ENCODE data around the gene CAMK2N2.

The CAMK2N2 gene

DNA sequence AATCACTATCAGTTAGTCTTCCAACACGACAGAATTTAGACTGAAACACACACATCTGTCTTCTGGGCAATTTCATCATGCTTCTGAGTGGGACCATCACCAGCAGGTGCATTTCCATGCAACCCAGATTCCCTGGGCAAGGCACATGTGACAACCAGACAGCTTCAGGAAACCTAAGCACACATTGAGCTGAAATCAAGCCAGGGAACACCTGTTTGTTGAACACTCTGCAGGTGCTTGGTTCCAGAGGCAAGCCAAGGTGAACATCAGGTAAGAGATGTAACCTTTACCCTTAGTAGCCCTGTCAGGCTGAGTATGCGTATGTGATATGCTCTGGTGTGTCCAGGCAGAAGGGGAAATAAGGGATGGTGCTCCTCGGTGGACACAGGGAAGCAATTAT lies 34.4 kb upstream of the CAMK2N2 start:
- H3K4me3 ChIP-seq (ENCODE audit: severe bottlenecking) = no peak overlapping the region
- no peak for DNase-seq (ENCODE audit: low spot score)
- no peaks in the 10 kb centered on the region for H3K27me3 ChIP-seq (ENCODE audit: insufficient read depth, poor library complexity, severe bottlenecking)

DNA sequence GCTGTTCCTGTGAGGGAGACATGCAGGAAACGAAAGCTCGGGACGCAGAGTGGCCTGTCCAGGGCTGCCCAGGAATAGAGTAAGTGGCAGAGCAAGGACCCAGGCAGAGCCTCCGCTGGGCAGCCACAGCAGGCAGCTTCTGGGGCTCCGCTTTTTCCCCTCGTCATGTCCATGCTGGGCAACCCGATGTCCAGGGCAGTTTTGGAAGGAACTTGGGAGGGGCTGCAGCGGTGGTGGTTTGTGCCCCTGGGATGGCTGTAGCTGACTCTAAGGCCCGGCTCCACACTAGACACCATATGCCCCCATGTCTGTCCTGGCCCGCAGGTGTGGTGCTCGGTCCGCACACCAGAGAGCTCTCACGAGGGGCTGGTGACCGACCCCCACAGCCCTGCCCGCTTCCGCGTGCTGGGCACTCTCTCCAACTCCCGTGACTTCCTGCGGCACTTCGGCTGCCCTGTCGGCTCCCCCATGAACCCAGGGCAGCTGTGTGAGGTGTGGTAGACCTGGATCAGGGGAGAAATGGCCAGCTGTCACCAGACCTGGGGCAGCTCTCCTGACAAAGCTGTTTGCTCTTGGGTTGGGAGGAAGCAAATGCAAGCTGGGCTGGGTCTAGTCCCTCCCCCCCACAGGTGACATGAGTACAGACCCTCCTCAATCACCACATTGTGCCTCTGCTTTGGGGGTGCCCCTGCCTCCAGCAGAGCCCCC lies 30.5 kb upstream of the CAMK2N2 start:
- no peak overlapping the region for H3K4me3 ChIP-seq (ENCODE audit: severe bottlenecking)
- ATAC-seq (ENCODE audit: low read depth) (no peak), DNase-seq (ENCODE audit: low spot score) (no peak)
- TF ChIP-seq, protein P1, sequence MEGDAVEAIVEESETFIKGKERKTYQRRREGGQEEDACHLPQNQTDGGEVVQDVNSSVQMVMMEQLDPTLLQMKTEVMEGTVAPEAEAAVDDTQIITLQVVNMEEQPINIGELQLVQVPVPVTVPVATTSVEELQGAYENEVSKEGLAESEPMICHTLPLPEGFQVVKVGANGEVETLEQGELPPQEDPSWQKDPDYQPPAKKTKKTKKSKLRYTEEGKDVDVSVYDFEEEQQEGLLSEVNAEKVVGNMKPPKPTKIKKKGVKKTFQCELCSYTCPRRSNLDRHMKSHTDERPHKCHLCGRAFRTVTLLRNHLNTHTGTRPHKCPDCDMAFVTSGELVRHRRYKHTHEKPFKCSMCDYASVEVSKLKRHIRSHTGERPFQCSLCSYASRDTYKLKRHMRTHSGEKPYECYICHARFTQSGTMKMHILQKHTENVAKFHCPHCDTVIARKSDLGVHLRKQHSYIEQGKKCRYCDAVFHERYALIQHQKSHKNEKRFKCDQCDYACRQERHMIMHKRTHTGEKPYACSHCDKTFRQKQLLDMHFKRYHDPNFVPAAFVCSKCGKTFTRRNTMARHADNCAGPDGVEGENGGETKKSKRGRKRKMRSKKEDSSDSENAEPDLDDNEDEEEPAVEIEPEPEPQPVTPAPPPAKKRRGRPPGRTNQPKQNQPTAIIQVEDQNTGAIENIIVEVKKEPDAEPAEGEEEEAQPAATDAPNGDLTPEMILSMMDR (IDR thresholded peaks at IDR 0.05; ENCODE audit: poor library complexity, severe bottlenecking) = no peak
- H3K36me3 ChIP-seq (ENCODE audit: low read depth) = no peaks in the 10 kb centered on the region
- H3K27ac ChIP-seq (ENCODE audit: poor library complexity, severe bottlenecking) = no peak overlapping the region
- H3K4me1 ChIP-seq (ENCODE audit: insufficient read depth, poor library complexity, severe bottlenecking) = no peaks in the 10 kb centered on the region
- no peaks in the 10 kb centered on the region for H3K27me3 ChIP-seq (ENCODE audit: insufficient read depth, poor library complexity, severe bottlenecking)
- no peaks in the 10 kb centered on the region for H3K9me3 ChIP-seq (ENCODE audit: severe bottlenecking)

More for the DNA sequence above, 34.4 kb upstream of the CAMK2N2 start:
- Histone ChIP-seq H3K36me3 (ENCODE audit: low read depth) (peaks cover 7% of the 10 kb centered on the region), H3K4me1 (ENCODE audit: insufficient read depth, poor library complexity, severe bottlenecking) (peaks cover 4% of the 10 kb centered on the region), H3K27ac (ENCODE audit: poor library complexity, severe bottlenecking) (no peak overlapping the region), H3K9me3 (ENCODE audit: severe bottlenecking) (no peaks in the 10 kb centered on the region)
- ATAC-seq (ENCODE audit: low read depth) = no peak
- TF ChIP-seq, protein P1 (IDR thresholded peaks at IDR 0.05; ENCODE audit: poor library complexity, severe bottlenecking) = no peak

- no peaks in the 10 kb centered on the region for H3K4me1 ChIP-seq (ENCODE audit: insufficient read depth, poor library complexity, severe bottlenecking)
- no peaks in the 10 kb centered on the region for H3K36me3 ChIP-seq (ENCODE audit: low read depth)
- no peak overlapping the region for H3K27ac ChIP-seq (ENCODE audit: poor library complexity, severe bottlenecking)
- no peak for DNase-seq (ENCODE audit: low spot score)
- TF ChIP-seq, protein P1 (IDR thresholded peaks at IDR 0.05; ENCODE audit: poor library complexity, severe bottlenecking) = no peak
- no peak for ATAC-seq (ENCODE audit: low read depth)
- no peaks in the 10 kb centered on the region for H3K27me3 ChIP-seq (ENCODE audit: insufficient read depth, poor library complexity, severe bottlenecking)
- H3K9me3 ChIP-seq (ENCODE audit: severe bottlenecking) = no peaks in the 10 kb centered on the region
- no peak overlapping the region for H3K4me3 ChIP-seq (ENCODE audit: severe bottlenecking)
These were observed 29.8 kb upstream of the CAMK2N2 start for GRCh38 chr3:184291044-184291737.

GRCh38 chr3:184290331-184290730 lies 29.0 kb upstream of the CAMK2N2 start:
- Histone ChIP-seq H3K4me1 (ENCODE audit: insufficient read depth, poor library complexity, severe bottlenecking) (no peaks in the 10 kb centered on the region), H3K36me3 (ENCODE audit: low read depth) (no peaks in the 10 kb centered on the region), H3K9me3 (ENCODE audit: severe bottlenecking) (no peaks in the 10 kb centered on the region), H3K27me3 (ENCODE audit: insufficient read depth, poor library complexity, severe bottlenecking) (no peaks in the 10 kb centered on the region), H3K27ac (ENCODE audit: poor library complexity, severe bottlenecking) (no peak overlapping the region), H3K4me3 (ENCODE audit: severe bottlenecking) (no peak overlapping the region)
- ATAC-seq (ENCODE audit: low read depth) (no peak), DNase-seq (ENCODE audit: low spot score) (no peak)
- TF ChIP-seq, protein P1 (IDR thresholded peaks at IDR 0.05; ENCODE audit: poor library complexity, severe bottlenecking) = no peak
